BE2C (cell line): Measurements from ENCODE around the gene PDGFA.

Experiments
- DNase-seq: peaks from one replicate; pipeline ENCODE4 v3.0.0-alpha.2; 2020
- H3K27me3 ChIP-seq: fragments of 250-450 bp; sonication (Bioruptor Pico); 2 replicates; pipeline ENCODE4 v1.5.1; 2020; ENCODE audit warnings: mild to moderate bottlenecking
- H3K36me3 ChIP-seq: fragments of 250-450 bp; sonication (Bioruptor Pico); 2 replicates; pipeline ENCODE4 v1.5.1; 2020; ENCODE audit warnings: mild to moderate bottlenecking
- H3K4me1 ChIP-seq: fragments of 250-450 bp; sonication (Bioruptor Pico); 2 replicates; pipeline ENCODE4 v1.5.1; 2020
- H3K4me3 ChIP-seq: 2 replicates; pipeline ENCODE4 v1.5.1; 2011; ENCODE audit warnings: low read depth, low read length
- H3K9me3 ChIP-seq: fragments of 250-450 bp; sonication (Bioruptor Pico); 2 replicates; pipeline ENCODE4 v1.5.1; 2020
- CTCF ChIP-seq: IDR thresholded peaks from 2 replicates; pipeline ENCODE4 v1.5.1; 2012; ENCODE audit warnings: mild to moderate bottlenecking, low read depth, low read length

Gene PDGFA

GRCh38 chr7:504221-505111 lies 15.2 kb downstream of the PDGFA start:
- H3K36me3 ChIP-seq, result no peaks in the 10 kb centered on the region
- no peaks in the 10 kb centered on the region for H3K9me3 ChIP-seq
- no peak for TF ChIP-seq CTCF
- H3K4me3 ChIP-seq, result no peak overlapping the region
- H3K27me3 ChIP-seq, result no peaks in the 10 kb centered on the region
- no peak for DNase-seq
- H3K4me1 ChIP-seq, result no peaks in the 10 kb centered on the region

GRCh38 chr7:503575-504111 lies 16.0 kb downstream of the PDGFA start:
- Histone ChIP-seq H3K9me3 (no peaks in the 10 kb centered on the region), H3K4me1 (no peaks in the 10 kb centered on the region), H3K36me3 (no peaks in the 10 kb centered on the region), H3K4me3 (no peak overlapping the region), H3K27me3 (no peaks in the 10 kb centered on the region)
- no peak for TF ChIP-seq CTCF
- DNase-seq, result no peak

- no peaks in the 10 kb centered on the region for H3K36me3 ChIP-seq
- H3K27me3 ChIP-seq, result no peaks in the 10 kb centered on the region
- no peak for DNase-seq
- no peak for TF ChIP-seq CTCF
- H3K9me3 ChIP-seq, result no peaks in the 10 kb centered on the region
- H3K4me1 ChIP-seq, result no peaks in the 10 kb centered on the region
- no peak overlapping the region for H3K4me3 ChIP-seq
Measured at GRCh38 chr7:502296-502695, 17.4 kb downstream of the PDGFA start.

- H3K27me3 ChIP-seq, result no peaks in the 10 kb centered on the region
- H3K4me1 ChIP-seq, result no peaks in the 10 kb centered on the region
- H3K9me3 ChIP-seq, result no peaks in the 10 kb centered on the region
- no peak overlapping the region for H3K4me3 ChIP-seq
- TF ChIP-seq CTCF, result no peak
- no peak for DNase-seq
- no peaks in the 10 kb centered on the region for H3K36me3 ChIP-seq
Measured at GRCh38 chr7:501526-501925, 18.1 kb downstream of the PDGFA start.

GRCh38 chr7:500521-501420 lies 18.9 kb downstream of the PDGFA start:
- Histone ChIP-seq H3K36me3 (no peaks in the 10 kb centered on the region), H3K9me3 (peaks cover 3% of the 10 kb centered on the region; the same call in 1 of the 2 replicates), H3K27me3 (no peaks in the 10 kb centered on the region), H3K4me1 (no peaks in the 10 kb centered on the region), H3K4me3 (no peak overlapping the region)
- TF ChIP-seq CTCF, result no peak
- DNase-seq, result no peak
